K562 (cell line): ENCODE results near the gene CFL1. TPM values are rescaled to one million over a fixed set of nuclear protein-coding genes. Genes with fewer than 3 reads are reported as not detected.
A peak's percentile ranks its signal among the peaks of the same experiment; 100 is the strongest.

Experiments used
- KAT7 ChIP-seq: sonication (generic); formaldehyde crosslinking; IDR thresholded peaks from 2 replicates; pipeline ENCODE4 v1.8.0; 2022; ENCODE audit warnings: missing genetic modification reagents, mild to moderate bottlenecking, borderline replicate concordance
- POLR2AphosphoS5 ChIP-seq: IDR thresholded peaks from 2 replicates; pipeline ENCODE4 v1.6.1; 2011; ENCODE audit warnings: mild to moderate bottlenecking, low read depth, low read length, moderate library complexity; ENCODE audit not compliant: control insufficient read depth, insufficient read depth
- TOE1 ChIP-seq, 2 experiments: fragments of 450-650 bp in 1 of 2; sonication (generic) in 1 of 2; formaldehyde crosslinking in 1 of 2; IDR thresholded peaks; 2 replicates each; pipeline versions ENCODE4 v1.7.1 to v1.8.0; 2016 to 2022; ENCODE audit warnings: borderline replicate concordance in 2 of 2, mild to moderate bottlenecking in 2 of 2, antibody characterized with exemption in 1 of 2, inconsistent platforms in 1 of 2, low read depth in 1 of 2, missing genetic modification reagents in 1 of 2, moderate library complexity in 1 of 2
- ZNF41 ChIP-seq: fragments of 250-450 bp; sonication (Bioruptor Pico); conservative IDR thresholded peaks from 2 replicates; pipeline ENCODE4 v1.4.0; 2020; ENCODE audit warnings: mild to moderate bottlenecking
- ZNF75A ChIP-seq: fragments of 450-650 bp; formaldehyde crosslinking; IDR thresholded peaks from 2 replicates; pipeline ENCODE4 v1.4.0; 2020; ENCODE audit warnings: mild to moderate bottlenecking
- polyA plus RNA-seq, 8 experiments: library from polyadenylated mRNA; depleted of rRNA in 4 of 8; stranded (reverse) in 5 of 8; unstranded in 3 of 8; fragments of >200 nt; fragmentation: Nextera tagmentation in 2 of 8; fragmentation: Illumina TruSeq in 1 of 8; extraction: Ambion mirVana in 2 of 8; extraction: Trizol in 1 of 8; gene quantifications; 2 replicates each; pipeline versions ENCODE4 v1.2.1 to v1.2.3, GENCODE V29; 2011 to 2014; ENCODE audit warnings: inconsistent platforms in 1 of 8, missing spikeins in 1 of 8
- total RNA-seq, 7 experiments: library from RNA; depleted of rRNA in 6 of 7; stranded (reverse); fragments of >200 nt in 6 of 7; fragmentation: Illumina TruSeq in 2 of 7; extraction: Trizol in 2 of 7; gene quantifications; 2 replicates each; pipeline versions ENCODE4 v1.2.1 to v1.2.3, GENCODE V29; 2011 to 2021; ENCODE audit warnings: low replicate concordance in 1 of 7
- TF ChIP-seq, protein P1 (sequence below): fragments of 250-450 bp; sonication (Bioruptor Pico); IDR thresholded peaks from 2 replicates; pipeline ENCODE4 v1.5.0; 2021; ENCODE audit warnings: mild to moderate bottlenecking, borderline replicate concordance
- TF ChIP-seq, protein P2 (sequence below), 2 experiments: fragments of 250-450 bp in 1 of 2; fragments of 450-650 bp in 1 of 2; sonication (Bioruptor Pico) in 1 of 2; IDR thresholded peaks; 2 replicates each; pipeline versions ENCODE4 v1.6.1 to v1.8.0; 2016 to 2021; ENCODE audit warnings: mild to moderate bottlenecking in 2 of 2, moderate library complexity in 2 of 2, missing compliant biosample characterization in 1 of 2, missing genetic modification characterization in 1 of 2
- TF ChIP-seq, protein P3 (sequence below): fragments of 250-450 bp; sonication (Bioruptor Pico); IDR thresholded peaks from 2 replicates; pipeline ENCODE4 v1.8.0; 2021; ENCODE audit warnings: borderline replicate concordance, mild to moderate bottlenecking, moderate library complexity; ENCODE audit not compliant: poor library complexity, severe bottlenecking
- TF ChIP-seq, protein P4 (sequence below): fragments of 250-450 bp; sonication (Bioruptor Pico); IDR thresholded peaks from 2 replicates; pipeline ENCODE4 v1.5.0; 2021

CFL1 gene
- total and polyA plus RNA-seq, 9 of the 15 experiments (the other 6 are each of a cell fraction or from before 2014, with no cell fraction given) = 105 to 1,101 (median 859) TPM

DNA sequence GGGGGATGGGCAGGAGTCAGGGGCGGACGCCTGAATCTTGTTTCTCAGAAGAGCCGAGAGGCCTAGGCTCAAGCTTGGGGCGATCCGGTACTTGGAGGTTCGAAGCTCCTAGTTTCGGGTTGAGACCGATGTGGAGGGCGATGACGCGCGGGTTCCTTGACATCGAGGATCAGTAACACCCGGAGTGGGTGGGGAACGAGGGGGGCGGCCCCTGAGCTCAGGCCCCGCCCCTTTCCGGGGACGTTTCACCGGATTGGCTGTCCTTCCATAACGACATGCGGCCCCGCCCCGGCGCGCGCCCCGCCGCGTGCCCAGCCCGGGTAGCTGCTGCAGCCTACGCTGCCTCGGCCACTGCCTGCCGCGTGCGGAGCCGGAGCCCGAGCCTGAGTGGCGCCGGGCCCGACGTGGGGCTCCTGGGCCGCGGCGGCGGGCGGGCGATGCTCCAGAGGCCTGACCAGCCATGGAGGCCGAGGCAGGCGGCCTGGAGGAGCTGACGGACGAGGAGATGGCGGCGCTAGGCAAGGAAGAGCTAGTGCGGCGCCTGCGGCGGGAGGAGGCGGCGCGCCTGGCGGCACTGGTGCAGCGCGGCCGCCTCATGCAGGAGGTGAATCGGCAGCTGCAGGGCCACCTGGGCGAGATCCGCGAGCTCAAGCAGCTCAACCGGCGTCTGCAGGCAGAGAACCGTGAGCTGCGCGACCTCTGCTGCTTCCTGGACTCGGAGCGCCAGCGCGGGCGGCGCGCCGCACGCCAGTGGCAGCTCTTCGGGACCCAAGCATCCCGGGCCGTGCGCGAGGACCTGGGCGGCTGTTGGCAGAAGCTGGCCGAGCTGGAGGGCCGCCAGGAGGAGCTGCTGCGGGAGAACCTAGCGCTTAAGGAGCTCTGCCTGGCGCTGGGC is 32.6 kb upstream of the CFL1 start, which contains the start of gene CCDC85B (continued):
- TF ChIP-seq, protein P1, sequence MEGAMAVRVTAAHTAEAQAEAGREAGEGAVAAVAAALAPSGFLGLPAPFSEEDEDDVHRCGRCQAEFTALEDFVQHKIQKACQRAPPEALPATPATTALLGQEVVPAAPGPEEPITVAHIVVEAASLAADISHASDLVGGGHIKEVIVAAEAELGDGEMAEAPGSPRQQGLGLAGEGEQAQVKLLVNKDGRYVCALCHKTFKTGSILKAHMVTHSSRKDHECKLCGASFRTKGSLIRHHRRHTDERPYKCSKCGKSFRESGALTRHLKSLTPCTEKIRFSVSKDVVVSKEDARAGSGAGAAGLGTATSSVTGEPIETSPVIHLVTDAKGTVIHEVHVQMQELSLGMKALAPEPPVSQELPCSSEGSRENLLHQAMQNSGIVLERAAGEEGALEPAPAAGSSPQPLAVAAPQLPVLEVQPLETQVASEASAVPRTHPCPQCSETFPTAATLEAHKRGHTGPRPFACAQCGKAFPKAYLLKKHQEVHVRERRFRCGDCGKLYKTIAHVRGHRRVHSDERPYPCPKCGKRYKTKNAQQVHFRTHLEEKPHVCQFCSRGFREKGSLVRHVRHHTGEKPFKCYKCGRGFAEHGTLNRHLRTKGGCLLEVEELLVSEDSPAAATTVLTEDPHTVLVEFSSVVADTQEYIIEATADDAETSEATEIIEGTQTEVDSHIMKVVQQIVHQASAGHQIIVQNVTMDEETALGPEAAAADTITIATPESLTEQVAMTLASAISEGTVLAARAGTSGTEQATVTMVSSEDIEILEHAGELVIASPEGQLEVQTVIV (CRISPR knock-in tag) = no peak
- TF ChIP-seq KAT7 (CRISPR knock-in tag) = no peak
- TF ChIP-seq ZNF75A = 0 out of 2 replicates have a peak, but pooled peaks have one; percentile 22
- peak; percentile 79; the same call in 1 of the 2 replicates for TF ChIP-seq POLR2AphosphoS5
- TF ChIP-seq, protein P2, sequence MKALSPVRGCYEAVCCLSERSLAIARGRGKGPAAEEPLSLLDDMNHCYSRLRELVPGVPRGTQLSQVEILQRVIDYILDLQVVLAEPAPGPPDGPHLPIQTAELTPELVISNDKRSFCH (CRISPR knock-in tag; IDR thresholded peaks at IDR 0.05) = no peak
- TF ChIP-seq, protein P2 (tag; IDR thresholded peaks at IDR 0.05) = peak; percentile 84
- TF ChIP-seq, protein P3, sequence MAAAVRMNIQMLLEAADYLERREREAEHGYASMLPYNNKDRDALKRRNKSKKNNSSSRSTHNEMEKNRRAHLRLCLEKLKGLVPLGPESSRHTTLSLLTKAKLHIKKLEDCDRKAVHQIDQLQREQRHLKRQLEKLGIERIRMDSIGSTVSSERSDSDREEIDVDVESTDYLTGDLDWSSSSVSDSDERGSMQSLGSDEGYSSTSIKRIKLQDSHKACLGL (CRISPR knock-in tag) = peak; percentile 55
- TF ChIP-seq, protein P4, sequence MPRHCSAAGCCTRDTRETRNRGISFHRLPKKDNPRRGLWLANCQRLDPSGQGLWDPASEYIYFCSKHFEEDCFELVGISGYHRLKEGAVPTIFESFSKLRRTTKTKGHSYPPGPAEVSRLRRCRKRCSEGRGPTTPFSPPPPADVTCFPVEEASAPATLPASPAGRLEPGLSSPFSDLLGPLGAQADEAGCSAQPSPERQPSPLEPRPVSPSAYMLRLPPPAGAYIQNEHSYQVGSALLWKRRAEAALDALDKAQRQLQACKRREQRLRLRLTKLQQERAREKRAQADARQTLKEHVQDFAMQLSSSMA = 0 out of 2 replicates have a peak, but pooled peaks have one; percentile 30
- no peak for TF ChIP-seq TOE1 (IDR thresholded peaks at IDR 0.05; ENCODE audit: borderline replicate concordance)
- TF ChIP-seq TOE1 (CRISPR knock-in tag; IDR thresholded peaks at IDR 0.05; ENCODE audit: borderline replicate concordance, low read depth) = 0 out of 2 replicates have a peak, but pooled peaks have one; percentile 51
- TF ChIP-seq ZNF41 (CRISPR knock-in tag) = 0 out of 2 replicates have a peak, but pooled peaks have one; percentile 57
